ENCODE data around the gene ATP13A3. TPM values are rescaled to one million over a fixed set of nuclear protein-coding genes. Genes with fewer than 3 reads are reported as not detected.

ATP13A3 gene
- total and polyA plus RNA-seq, 2 donors (not counting 1 experiment from before 2014, with no cell fraction given): 6.1 to 61.1 TPM

- ATAC-seq (ENCODE audit: low read depth): no peak
- intact Hi-C loops (cut with micrococcal nuclease): no loop called here
- ChIA-PET CTCF (no interaction called here), POLR2A (no interaction called here)
- WGBS (ENCODE audit: insufficient coverage): 88% methylated on average over 6 of the region's 6 CpGs
- TF ChIP-seq EZH2 (IDR thresholded peaks at IDR 0.05; ENCODE audit: borderline replicate concordance, insufficient read depth, low read depth, low read length, poor library complexity, severe bottlenecking) (no peak), CTCF (IDR thresholded peaks at IDR 0.05) (no peak)
- Histone ChIP-seq H3K79me2 (ENCODE audit: control insufficient read depth, insufficient read depth, low read length) (no peaks in the 10 kb centered on the region), H3K27me3 (replicated peaks in 1 of 4; ENCODE audit: control extremely low read depth in 1 of 4, control insufficient read depth in 3 of 4, insufficient read depth in 4 of 4, low read length in 3 of 4) (peaks cover 0 to 25% (median 5%) of the 10 kb centered on the region in 4 experiments), H2AFZ (ENCODE audit: insufficient read depth, low read depth, low read length, poor library complexity, severe bottlenecking) (no peak overlapping the region), H4K20me1 (ENCODE audit: control insufficient read depth, insufficient read depth, low read length, poor library complexity, severe bottlenecking) (no peaks in the 10 kb centered on the region), H3K4me2 (replicated peaks; ENCODE audit: low read depth, low read length, poor library complexity, severe bottlenecking) (no peak overlapping the region), H3K4me3 (ENCODE audit: control extremely low read depth in 1 of 5, extremely low read depth in 1 of 5, insufficient read depth in 1 of 5, low read depth in 2 of 5, low read length in 4 of 5) (no peak overlapping the region), H3K27ac (ENCODE audit: low read length in 2 of 2) (no peak overlapping the region), H3K4me1 (ENCODE audit: control insufficient read depth in 2 of 2, insufficient read depth in 2 of 2, low read length in 2 of 2) (no peaks in the 10 kb centered on the region), H3K36me3 (replicated peaks in 1 of 2; ENCODE audit: control extremely low read depth in 1 of 2, control insufficient read depth in 1 of 2, extremely low read depth in 1 of 2, insufficient read depth in 2 of 2, low read length in 1 of 2) (no peaks in the 10 kb centered on the region), H3K9me3 (ENCODE audit: control extremely low read depth in 1 of 3, control insufficient read depth in 2 of 3, insufficient read depth in 1 of 3, low read length in 2 of 3) (peaks cover 0 to 3% (median 0%) of the 10 kb centered on the region in 3 donors), H3K9ac (ENCODE audit: low read length) (no peak overlapping the region)
- no peak overlapping the region for H3K4me3 Mint-ChIP-seq
- H3K27ac Mint-ChIP-seq: no peak overlapping the region
- no peaks in the 10 kb centered on the region for H3K9me3 Mint-ChIP-seq (ENCODE audit: insufficient read depth)
- no peak for DNase-seq
- no peaks in the 10 kb centered on the region for H3K4me1 Mint-ChIP-seq
- peaks cover 36% of the 10 kb centered on the region for H3K27me3 Mint-ChIP-seq
These were observed 117.9 kb downstream of the ATP13A3 start for GRCh38 chr3:194368918-194369317.

- no peaks in the 10 kb centered on the region for H3K79me2 ChIP-seq (ENCODE audit: control insufficient read depth, insufficient read depth, low read length)
- H3K9me3 Mint-ChIP-seq (ENCODE audit: insufficient read depth): no peaks in the 10 kb centered on the region
- H3K4me1 ChIP-seq (ENCODE audit: control insufficient read depth in 2 of 2, insufficient read depth in 2 of 2, low read length in 2 of 2): no peaks in the 10 kb centered on the region
- ChIA-PET POLR2A (no interaction called here), CTCF (no interaction called here)
- intact Hi-C loops (cut with micrococcal nuclease): no loop called here
- H4K20me1 ChIP-seq (ENCODE audit: control insufficient read depth, insufficient read depth, low read length, poor library complexity, severe bottlenecking): no peaks in the 10 kb centered on the region
- no peaks in the 10 kb centered on the region for H3K36me3 ChIP-seq (replicated peaks in 1 of 2; ENCODE audit: control extremely low read depth in 1 of 2, control insufficient read depth in 1 of 2, extremely low read depth in 1 of 2, insufficient read depth in 2 of 2, low read length in 1 of 2)
- TF ChIP-seq EZH2 (IDR thresholded peaks at IDR 0.05; ENCODE audit: borderline replicate concordance, insufficient read depth, low read depth, low read length, poor library complexity, severe bottlenecking) (no peak), CTCF (IDR thresholded peaks at IDR 0.05) (no peak)
- peaks cover 37% of the 10 kb centered on the region for H3K27me3 Mint-ChIP-seq
- H3K4me3 Mint-ChIP-seq: no peak overlapping the region
- H3K9ac ChIP-seq (ENCODE audit: low read length): no peak overlapping the region
- no peak for DNase-seq
- peaks cover 0 to 3% (median 0%) of the 10 kb centered on the region in 3 donors for H3K9me3 ChIP-seq (ENCODE audit: control extremely low read depth in 1 of 3, control insufficient read depth in 2 of 3, insufficient read depth in 1 of 3, low read length in 2 of 3)
- peaks cover 0 to 25% (median 5%) of the 10 kb centered on the region in 4 experiments for H3K27me3 ChIP-seq (replicated peaks in 1 of 4; ENCODE audit: control extremely low read depth in 1 of 4, control insufficient read depth in 3 of 4, insufficient read depth in 4 of 4, low read length in 3 of 4)
- H3K4me2 ChIP-seq (replicated peaks; ENCODE audit: low read depth, low read length, poor library complexity, severe bottlenecking): no peak overlapping the region
- WGBS (ENCODE audit: insufficient coverage): 38% methylated on average over 18 of the region's 18 CpGs
- H3K27ac Mint-ChIP-seq: no peak overlapping the region
- H3K4me3 ChIP-seq (ENCODE audit: control extremely low read depth in 1 of 5, extremely low read depth in 1 of 5, insufficient read depth in 1 of 5, low read depth in 2 of 5, low read length in 4 of 5): no peak overlapping the region
- ATAC-seq (ENCODE audit: low read depth): no peak
- no peak overlapping the region for H3K27ac ChIP-seq (ENCODE audit: low read length in 2 of 2)
- H3K4me1 Mint-ChIP-seq: no peaks in the 10 kb centered on the region
- H2AFZ ChIP-seq (ENCODE audit: insufficient read depth, low read depth, low read length, poor library complexity, severe bottlenecking): no peak overlapping the region
These were observed 118.6 kb downstream of the ATP13A3 start for GRCh38 chr3:194367992-194368841.

Measured in B cell (primary cell).